ENCODE data around the gene SMPDL3A.
"Not testable (repeated sequence)": the region's sequence is repeated elsewhere in the genome, so short reads cannot be mapped to it uniquely, and the experiment has no call there.

SMPDL3A gene
- total RNA-seq = 0.09 to 0.49 (median 0.24) reads per million in 4 experiments

- no peak for DNase-seq
Measured at GRCh38 chr6:122789182-122790027, at the start of gene SMPDL3A. Gene SMPDL3A (plus strand): TSS chr6:122789258. CDS start chr6:122789347, 89 bp downstream.

GRCh38 chr6:122740091-122740490 lies 49.0 kb upstream of the SMPDL3A start:
- DNase-seq = no peak

GRCh38 chr6:122740936-122741335 lies 48.1 kb upstream of the SMPDL3A start:
- DNase-seq = no peak

GRCh38 chr6:122744247-122744646 lies 44.8 kb upstream of the SMPDL3A start:
- not testable (repeated sequence) for DNase-seq

- DNase-seq = not testable (repeated sequence)
Measured at GRCh38 chr6:122744856-122745255, 44.2 kb upstream of the SMPDL3A start.

- DNase-seq = no peak
Measured at GRCh38 chr6:122746688-122747087, 42.4 kb upstream of the SMPDL3A start.

GRCh38 chr6:122747573-122747972 lies 41.5 kb upstream of the SMPDL3A start:
- DNase-seq = no peak

- DNase-seq = not testable (repeated sequence)
Measured at GRCh38 chr6:122748945-122749344, 40.1 kb upstream of the SMPDL3A start.

GRCh38 chr6:122749451-122750050 lies 39.5 kb upstream of the SMPDL3A start:
- no peak for DNase-seq

GRCh38 chr6:122751326-122751725 lies 37.7 kb upstream of the SMPDL3A start:
- no peak for DNase-seq

- no peak for DNase-seq
Measured at GRCh38 chr6:122752459-122752858, 36.6 kb upstream of the SMPDL3A start.

GRCh38 chr6:122753000-122753687 lies 35.9 kb upstream of the SMPDL3A start:
- DNase-seq = no peak

- DNase-seq = no peak
Measured at GRCh38 chr6:122753688-122754056, 35.4 kb upstream of the SMPDL3A start.

- DNase-seq = no peak
Measured at GRCh38 chr6:122754191-122754731, 34.8 kb upstream of the SMPDL3A start.

GRCh38 chr6:122755901-122756300 lies 33.2 kb upstream of the SMPDL3A start:
- DNase-seq = no peak

- DNase-seq = no peak
Measured at GRCh38 chr6:122758927-122759334, 30.1 kb upstream of the SMPDL3A start.

GRCh38 chr6:122760330-122760729 lies 28.7 kb upstream of the SMPDL3A start:
- DNase-seq = no peak

- DNase-seq = no peak
Measured at GRCh38 chr6:122766256-122766655, 22.8 kb upstream of the SMPDL3A start.

GRCh38 chr6:122770835-122771601 lies 18.0 kb upstream of the SMPDL3A start:
- no peak for DNase-seq

- no peak for DNase-seq
Measured at GRCh38 chr6:122772724-122773415, 16.2 kb upstream of the SMPDL3A start.

GRCh38 chr6:122775975-122776374 lies 13.1 kb upstream of the SMPDL3A start:
- DNase-seq = no peak

GRCh38 chr6:122778302-122778701 lies 10.8 kb upstream of the SMPDL3A start:
- no peak for DNase-seq

Data from effector CD8-positive, alpha-beta T cell (primary cell).